Endothelial cell of umbilical vein (primary cell): ENCODE data around the gene SDK2. TPM values are rescaled to one million over a fixed set of nuclear protein-coding genes. Genes with fewer than 3 reads are reported as not detected.

ENCODE experiments used
- BruUV-seq: library from RNA; stranded (reverse); fragments of 400-500 nt; replicated peaks from 2 replicates; lab custom pipeline; 2021; lab: Mats Ljungman, UMichigan
- CTCF ChIA-PET: fragments of 300-600, 350-600 bp; sonication (Branson Sonifier 250); formaldehyde crosslinking; loops from one replicate; lab custom pipeline; 2021; ENCODE audit warnings: antibody characterized with exemption, inconsistent platforms; lab: Charles Lee
- POLR2A ChIA-PET: fragments of 300-600, 350-600 bp; sonication (Branson Sonifier 250); formaldehyde crosslinking; loops from one replicate; lab custom pipeline; 2021; ENCODE audit warnings: antibody characterized with exemption, inconsistent platforms; lab: Charles Lee
- DNase-seq: peaks from one replicate; pipeline ENCODE4 v3.0.0-alpha.2; 2011; ENCODE audit warnings: low read depth, low spot score
- FAIRE-seq: peaks from 2 replicates; lab custom pipeline; 2011; peaks lifted over from hg19 to GRCh38; lab: Jason Lieb, UNC
- H2AFZ ChIP-seq: 2 replicates; pipeline ENCODE4 v1.6.0; 2012; ENCODE audit warnings: low read depth, low read length, control low read depth, inconsistent platforms
- H3K27ac ChIP-seq: 2 replicates; pipeline ENCODE4 v1.5.1; 2011; ENCODE audit warnings: low read depth, mild to moderate bottlenecking, control low read depth, low read length, moderate library complexity; ENCODE audit not compliant: insufficient read depth
- H3K27me3 ChIP-seq, 2 experiments: 2 replicates each; pipeline versions ENCODE4 v1.6.0 to v1.6.1; 2011; ENCODE audit warnings: low read length in 2 of 2, mixed read lengths in 1 of 2; ENCODE audit not compliant: control insufficient read depth in 2 of 2, insufficient read depth in 2 of 2
- H3K36me3 ChIP-seq, 2 experiments: 2 replicates in 1 of 2; 3 replicates in 1 of 2; pipeline ENCODE4 v1.5.1; 2011; ENCODE audit warnings: low read length in 2 of 2, mild to moderate bottlenecking in 1 of 2, moderate library complexity in 1 of 2; ENCODE audit not compliant: control insufficient read depth in 2 of 2, insufficient read depth in 2 of 2; ENCODE audit errors: extremely low read depth in 1 of 2
- H3K4me1 ChIP-seq: 3 replicates; pipeline ENCODE4 v1.5.1; 2011; ENCODE audit warnings: mild to moderate bottlenecking, low read length; ENCODE audit not compliant: control insufficient read depth, insufficient read depth; ENCODE audit errors: extremely low read depth
- H3K4me2 ChIP-seq: 2 replicates; pipeline ENCODE4 v1.6.1; 2011; ENCODE audit warnings: low read length, control low read depth, mixed read lengths; ENCODE audit not compliant: insufficient read depth
- H3K4me3 ChIP-seq, 3 experiments: fragments of 200-600 bp in 1 of 3; sonication (generic), shearing (Covaris generic) in 1 of 3; replicated peaks in 1 of 3; 2 replicates each; pipeline ENCODE4 v1.5.1; 2011 to 2016; ENCODE audit warnings: control low read depth in 3 of 3, low read length in 3 of 3, mild to moderate bottlenecking in 2 of 3, inconsistent platforms in 1 of 3, low read depth in 1 of 3, moderate library complexity in 1 of 3; ENCODE audit not compliant: insufficient read depth in 1 of 3
- H3K79me2 ChIP-seq: 2 replicates; pipeline ENCODE4 v1.6.0; 2012; ENCODE audit warnings: low read length, inconsistent platforms; ENCODE audit not compliant: control insufficient read depth, insufficient read depth
- H3K9ac ChIP-seq: replicated peaks from 2 replicates; pipeline ENCODE3; 2011; ENCODE audit warnings: low read length, control low read depth; ENCODE audit not compliant: insufficient read depth; ENCODE audit errors: extremely low read depth
- H3K9me1 ChIP-seq: replicated peaks from 3 replicates; pipeline ENCODE4 v1.6.0; 2011; ENCODE audit warnings: mild to moderate bottlenecking, low read length; ENCODE audit not compliant: control insufficient read depth, insufficient read depth; ENCODE audit errors: extremely low read depth
- H3K9me3 ChIP-seq: replicated peaks from 2 replicates; pipeline ENCODE4 v1.5.1; 2012; ENCODE audit warnings: low read length, inconsistent platforms; ENCODE audit not compliant: control insufficient read depth, insufficient read depth
- H4K20me1 ChIP-seq: replicated peaks from 2 replicates; pipeline ENCODE3; 2011; ENCODE audit warnings: mild to moderate bottlenecking, low read length; ENCODE audit not compliant: control insufficient read depth, insufficient read depth; ENCODE audit errors: extremely low read depth
- CTCF ChIP-seq, 2 donors: IDR thresholded peaks; 1 replicate in 1 of 2; 2 replicates in 1 of 2; pipeline ENCODE4 v1.5.1; 2011; ENCODE audit warnings: low read length in 2 of 2, mild to moderate bottlenecking in 2 of 2, moderate library complexity in 2 of 2, control low read depth in 1 of 2, inconsistent platforms in 1 of 2, low read depth in 1 of 2; ENCODE audit not compliant: insufficient read depth in 1 of 2; ENCODE audit errors: extremely low read depth in 1 of 2
- EZH2 ChIP-seq: IDR thresholded peaks from 2 replicates; pipeline ENCODE4 v1.6.1; 2012; ENCODE audit warnings: borderline replicate concordance, low read depth, mild to moderate bottlenecking, moderate library complexity, low read length, inconsistent platforms; ENCODE audit not compliant: severe bottlenecking
- FOS ChIP-seq: IDR thresholded peaks from 2 replicates; pipeline ENCODE4 v1.6.1; 2011; ENCODE audit warnings: mild to moderate bottlenecking, low read length, moderate library complexity, borderline replicate concordance; ENCODE audit not compliant: insufficient read depth
- GATA2 ChIP-seq: IDR thresholded peaks from 2 replicates; pipeline ENCODE4 v1.7.0; 2011; ENCODE audit warnings: low read depth, mild to moderate bottlenecking, moderate library complexity, mixed read lengths, low read length; ENCODE audit not compliant: insufficient read length, insufficient read depth
- JUN ChIP-seq: IDR thresholded peaks from 2 replicates; pipeline ENCODE4 v1.6.1; 2011; ENCODE audit warnings: borderline replicate concordance, low read depth; ENCODE audit not compliant: insufficient read length, insufficient read depth
- MAX ChIP-seq: IDR thresholded peaks from 2 replicates; pipeline ENCODE4 v1.6.1; 2011; ENCODE audit not compliant: insufficient read depth, insufficient read length
- MYC ChIP-seq: IDR thresholded peaks from one replicate; pipeline ENCODE4 v1.6.1; 2011; ENCODE audit warnings: mild to moderate bottlenecking, low read depth, low read length
- POLR2A ChIP-seq: IDR thresholded peaks from 2 replicates; pipeline ENCODE4 v1.6.1; 2012; ENCODE audit warnings: low read depth, mild to moderate bottlenecking, control low read depth, low read length
- POLR2AphosphoS5 ChIP-seq: IDR thresholded peaks from 2 replicates; pipeline ENCODE4 v1.6.1; 2012; ENCODE audit warnings: low read depth, mild to moderate bottlenecking, control low read depth, low read length, moderate library complexity; ENCODE audit not compliant: insufficient read depth
- dilution Hi-C: fragments of 300-500 bp; cut with MboI; formaldehyde crosslinking; loops from one replicate; pipeline ENCODE4 v1.15.0; 2019; ENCODE audit warnings: low sequenced_read_pairs; ENCODE audit not compliant: extremely low pct_ligation_motif_present
- intact Hi-C: fragments of 100-400 bp; cut with micrococcal nuclease; formaldehyde crosslinking; loops from one replicate; pipeline ENCODE4 v1.10.0; 2022
- polyA plus RNA-seq, 4 experiments: library from polyadenylated mRNA; depleted of rRNA in 3 of 4; stranded (reverse) in 3 of 4; unstranded in 1 of 4; fragments of >200 nt; gene quantifications; 2 replicates each; pipeline versions ENCODE4 v1.2.1 to v1.2.3, GENCODE V29; 2011 to 2012; ENCODE audit warnings: missing spikeins in 1 of 4
- total RNA-seq: library from RNA; stranded (reverse); gene quantifications from 2 replicates; pipeline ENCODE4 v1.2.3, GENCODE V29; 2021

SDK2 gene
- total and polyA plus RNA-seq, 2 donors (not counting 3 experiments of a cell fraction or from before 2014, with no cell fraction given), result not detected

- no peak for DNase-seq
- H3K4me1 ChIP-seq, result no peaks in the 10 kb centered on the region
- H3K36me3 ChIP-seq, result no peaks in the 10 kb centered on the region
- H3K4me3 ChIP-seq, result no peak overlapping the region
- H3K9me3 ChIP-seq, result no peaks in the 10 kb centered on the region
- H3K4me2 ChIP-seq, result no peak overlapping the region
- H3K27ac ChIP-seq, result no peak overlapping the region
- H3K79me2 ChIP-seq, result no peaks in the 10 kb centered on the region
- no peaks in the 10 kb centered on the region for H3K9me1 ChIP-seq
- H2AFZ ChIP-seq, result no peak overlapping the region
- H3K9ac ChIP-seq, result no peak overlapping the region
- H4K20me1 ChIP-seq, result no peaks in the 10 kb centered on the region
- FAIRE-seq, result no peak
- TF ChIP-seq JUN, result no peak
- TF ChIP-seq MAX, result no peak
- TF ChIP-seq GATA2, result no peak
- TF ChIP-seq MYC, result no peak
- no peak for TF ChIP-seq POLR2AphosphoS5
- no peak for TF ChIP-seq FOS
- no peak for TF ChIP-seq POLR2A
- TF ChIP-seq CTCF (IDR thresholded peaks at IDR 0.05; ENCODE audit: extremely low read depth in 1 of 2, insufficient read depth in 1 of 2, low read depth in 1 of 2, low read length in 2 of 2), result no peak
- TF ChIP-seq EZH2, result no peak
- dilution Hi-C loops (no loop called here), intact Hi-C loops (no loop called here)
- ChIA-PET POLR2A (no interaction called here), CTCF (no interaction called here)
- BruUV-seq, result no TSS peak
- H3K27me3 ChIP-seq, result no peaks in the 10 kb centered on the region
Measured at GRCh38 chr17:73594598-73594997, 49.6 kb downstream of the SDK2 start.
